ENCODE results near the gene CCR6. TPM values are rescaled to one million over a fixed set of nuclear protein-coding genes. Genes with fewer than 3 reads are reported as not detected.

Gene CCR6
- total and polyA plus RNA-seq, 3 experiments from 2014 or later: 3.5 to 47.3 (median 3.9) TPM

GRCh38 chr6:167130008-167130677, 7.2 kb downstream of the CCR6 start:
- H3K27me3 Mint-ChIP-seq: no peaks in the 10 kb centered on the region
- Histone ChIP-seq H3K4me3 (ENCODE audit: low read length) (no peak overlapping the region), H3K4me1 (ENCODE audit: insufficient read depth, low read length) (peaks cover 12% of the 10 kb centered on the region), H3K27me3 (ENCODE audit: insufficient read depth, low read length, poor library complexity, severe bottlenecking) (no peaks in the 10 kb centered on the region), H3K9me3 (ENCODE audit: low read length) (no peaks in the 10 kb centered on the region), H3K27ac (ENCODE audit: low read depth, low read length) (no peak overlapping the region), H3K36me3 (ENCODE audit: insufficient read depth, low read length) (no peaks in the 10 kb centered on the region)
- peaks cover 0 to 21% (median 9%) of the 10 kb centered on the region in 3 donors for H3K36me3 Mint-ChIP-seq
- peak in 1 of 5 donors; percentile 57 for DNase-seq
- POLR2A ChIA-PET: no interaction called here
- H3K4me3 Mint-ChIP-seq: peak overlapping the region; percentile 2 to 57 (median 37)
- H3K9me3 Mint-ChIP-seq: no peaks in the 10 kb centered on the region
- peak overlapping the region in 7 of 8 donors; percentile 37 to 93 (median 79) for H3K27ac Mint-ChIP-seq
- H3K4me1 Mint-ChIP-seq: peaks cover 38 to 55% (median 46%) of the 10 kb centered on the region in 3 donors
- CTCF ChIA-PET: interaction anchor here (1.1 to 2.2 kb wide), 3 partner anchors 11 to 12 kb away, joined by 3 to 11 read pairs (median 6); no protein-coding TSS in a partner anchor

GRCh38 chr6:167130712-167131684, 8.1 kb downstream of the CCR6 start:
- Histone ChIP-seq H3K4me1 (ENCODE audit: insufficient read depth, low read length) (peaks cover 12% of the 10 kb centered on the region), H3K9me3 (ENCODE audit: low read length) (no peaks in the 10 kb centered on the region), H3K4me3 (ENCODE audit: low read length) (no peak overlapping the region), H3K27me3 (ENCODE audit: insufficient read depth, low read length, poor library complexity, severe bottlenecking) (no peaks in the 10 kb centered on the region), H3K27ac (ENCODE audit: low read depth, low read length) (no peak overlapping the region), H3K36me3 (ENCODE audit: insufficient read depth, low read length) (no peaks in the 10 kb centered on the region)
- ChIA-PET POLR2A (no interaction called here), CTCF (interaction anchor here (0.7 to 1.4 kb wide), 4 partner anchors 11 to 169 kb away, joined by 3 to 6 read pairs (median 3); no protein-coding TSS in a partner anchor)
- H3K4me1 Mint-ChIP-seq: peaks cover 38 to 55% (median 43%) of the 10 kb centered on the region in 3 donors
- no peaks in the 10 kb centered on the region for H3K9me3 Mint-ChIP-seq
- peaks cover 0 to 26% (median 12%) of the 10 kb centered on the region in 3 donors for H3K36me3 Mint-ChIP-seq
- peak overlapping the region in 2 of 7 donors; percentile 53 to 57 for H3K4me3 Mint-ChIP-seq
- DNase-seq: no peak
- no peaks in the 10 kb centered on the region for H3K27me3 Mint-ChIP-seq
- peak overlapping the region; percentile 50 to 93 (median 77) for H3K27ac Mint-ChIP-seq

- Histone ChIP-seq H3K4me1 (ENCODE audit: insufficient read depth, low read length) (peaks cover 8% of the 10 kb centered on the region), H3K9me3 (ENCODE audit: low read length) (no peaks in the 10 kb centered on the region), H3K27ac (ENCODE audit: low read depth, low read length) (no peak overlapping the region), H3K27me3 (ENCODE audit: insufficient read depth, low read length, poor library complexity, severe bottlenecking) (no peaks in the 10 kb centered on the region), H3K36me3 (ENCODE audit: insufficient read depth, low read length) (no peaks in the 10 kb centered on the region), H3K4me3 (ENCODE audit: low read length) (no peak overlapping the region)
- ChIA-PET CTCF (no interaction called here), POLR2A (no interaction called here)
- DNase-seq: no peak
- Mint-ChIP-seq H3K36me3 (peaks cover 0 to 34% (median 3%) of the 10 kb centered on the region in 3 donors), H3K27me3 (no peaks in the 10 kb centered on the region), H3K4me3 (no peak overlapping the region), H3K9me3 (no peaks in the 10 kb centered on the region), H3K4me1 (peaks cover 24 to 37% (median 31%) of the 10 kb centered on the region in 3 donors), H3K27ac (peak overlapping the region in 3 of 8 donors; percentile 42 to 89 (median 78))
Measured at GRCh38 chr6:167134448-167135328, 11.8 kb downstream of the CCR6 start.

GRCh38 chr6:167136376-167136775, 13.5 kb downstream of the CCR6 start:
- no peak overlapping the region for H3K4me3 ChIP-seq (ENCODE audit: low read length)
- CTCF ChIA-PET: interaction anchor here (1.2 to 1.4 kb wide), 2 partner anchors 13 to 361 kb away, joined by 4 read pairs; no protein-coding TSS in a partner anchor
- Mint-ChIP-seq H3K27ac (peak overlapping the region in 5 of 8 donors; percentile 19 to 90 (median 72)), H3K27me3 (no peaks in the 10 kb centered on the region), H3K9me3 (no peaks in the 10 kb centered on the region), H3K36me3 (peaks cover 0 to 30% (median 3%) of the 10 kb centered on the region in 3 donors), H3K4me3 (no peak overlapping the region), H3K4me1 (peaks cover 25 to 34% (median 29%) of the 10 kb centered on the region in 3 donors)
- H3K27ac ChIP-seq (ENCODE audit: low read depth, low read length): no peak overlapping the region
- H3K9me3 ChIP-seq (ENCODE audit: low read length): no peaks in the 10 kb centered on the region
- H3K27me3 ChIP-seq (ENCODE audit: insufficient read depth, low read length, poor library complexity, severe bottlenecking): no peaks in the 10 kb centered on the region
- no peaks in the 10 kb centered on the region for H3K36me3 ChIP-seq (ENCODE audit: insufficient read depth, low read length)
- POLR2A ChIA-PET: no interaction called here
- DNase-seq: no peak
- H3K4me1 ChIP-seq (ENCODE audit: insufficient read depth, low read length): no peaks in the 10 kb centered on the region

GRCh38 chr6:167137081-167137480, 14.2 kb downstream of the CCR6 start:
- Histone ChIP-seq H3K27ac (ENCODE audit: low read depth, low read length) (no peak overlapping the region), H3K27me3 (ENCODE audit: insufficient read depth, low read length, poor library complexity, severe bottlenecking) (no peaks in the 10 kb centered on the region), H3K4me3 (ENCODE audit: low read length) (no peak overlapping the region), H3K4me1 (ENCODE audit: insufficient read depth, low read length) (no peaks in the 10 kb centered on the region), H3K36me3 (ENCODE audit: insufficient read depth, low read length) (no peaks in the 10 kb centered on the region), H3K9me3 (ENCODE audit: low read length) (no peaks in the 10 kb centered on the region)
- Mint-ChIP-seq H3K36me3 (peaks cover 0 to 27% (median 3%) of the 10 kb centered on the region in 3 donors), H3K27me3 (no peaks in the 10 kb centered on the region), H3K4me1 (peaks cover 24 to 32% (median 27%) of the 10 kb centered on the region in 3 donors), H3K9me3 (no peaks in the 10 kb centered on the region), H3K4me3 (no peak overlapping the region), H3K27ac (peak overlapping the region in 4 of 8 donors; percentile 48 to 72 (median 58))
- POLR2A ChIA-PET: no interaction called here
- no peak for DNase-seq
- CTCF ChIA-PET: interaction anchor here (1.2 to 1.4 kb wide), 3 partner anchors 8 to 362 kb away, joined by 3 to 4 read pairs (median 4); no protein-coding TSS in a partner anchor

- Histone ChIP-seq H3K27me3 (ENCODE audit: insufficient read depth, low read length, poor library complexity, severe bottlenecking) (no peaks in the 10 kb centered on the region), H3K36me3 (ENCODE audit: insufficient read depth, low read length) (no peaks in the 10 kb centered on the region), H3K9me3 (ENCODE audit: low read length) (no peaks in the 10 kb centered on the region), H3K4me3 (ENCODE audit: low read length) (no peak overlapping the region), H3K4me1 (ENCODE audit: insufficient read depth, low read length) (no peaks in the 10 kb centered on the region), H3K27ac (ENCODE audit: low read depth, low read length) (no peak overlapping the region)
- no peak for DNase-seq
- Mint-ChIP-seq H3K36me3 (peaks cover 0 to 27% (median 3%) of the 10 kb centered on the region in 3 donors), H3K4me1 (peaks cover 21 to 30% (median 27%) of the 10 kb centered on the region in 3 donors), H3K4me3 (no peak overlapping the region), H3K9me3 (no peaks in the 10 kb centered on the region), H3K27me3 (no peaks in the 10 kb centered on the region), H3K27ac (peak overlapping the region in 1 of 8 donors; percentile 1)
- CTCF ChIA-PET: interaction anchor here (1.4 kb wide), 2 partner anchors 9 to 363 kb away, joined by 3 to 4 read pairs; no protein-coding TSS in a partner anchor
- POLR2A ChIA-PET: no interaction called here
Measured at GRCh38 chr6:167137881-167138280, 15.0 kb downstream of the CCR6 start.

- H3K4me3 ChIP-seq (ENCODE audit: low read length): no peak overlapping the region
- H3K27ac Mint-ChIP-seq: peak overlapping the region in 7 of 8 donors; percentile 12 to 93 (median 79)
- peak overlapping the region in 1 of 7 donors; percentile 55 for H3K4me3 Mint-ChIP-seq
- ChIA-PET POLR2A (no interaction called here), CTCF (interaction anchor here (1.4 to 3.1 kb wide), 2 partner anchors 150 to 364 kb away, joined by 4 to 14 read pairs; no protein-coding TSS in a partner anchor)
- DNase-seq: no peak
- peaks cover 0 to 21% (median 3%) of the 10 kb centered on the region in 3 donors for H3K36me3 Mint-ChIP-seq
- peaks cover 0 to 8% of the 10 kb centered on the region in 2 donors for H3K27me3 Mint-ChIP-seq
- no peaks in the 10 kb centered on the region for H3K27me3 ChIP-seq (ENCODE audit: insufficient read depth, low read length, poor library complexity, severe bottlenecking)
- H3K9me3 ChIP-seq (ENCODE audit: low read length): no peaks in the 10 kb centered on the region
- H3K4me1 ChIP-seq (ENCODE audit: insufficient read depth, low read length): no peaks in the 10 kb centered on the region
- H3K4me1 Mint-ChIP-seq: peaks cover 21 to 27% (median 23%) of the 10 kb centered on the region in 3 donors
- no peaks in the 10 kb centered on the region for H3K36me3 ChIP-seq (ENCODE audit: insufficient read depth, low read length)
- H3K27ac ChIP-seq (ENCODE audit: low read depth, low read length): no peak overlapping the region
- H3K9me3 Mint-ChIP-seq: no peaks in the 10 kb centered on the region
Measured at GRCh38 chr6:167139761-167140160, 16.9 kb downstream of the CCR6 start.

Measured in CD8-positive, alpha-beta memory T cell (primary cell).